IMR-90 (cell line): ENCODE measurements around the gene OR7A10. TPM values are rescaled to one million over a fixed set of nuclear protein-coding genes. Genes with fewer than 3 reads are reported as not detected.

Experiments used
- ATAC-seq: fragments of 200-7000 bp; cut with Tn5 transposase; 2 replicates; pipeline ENCODE4 v1.9.1; 2020; ENCODE audit warnings: low read depth, mild to moderate bottlenecking, moderate library complexity
- BruUV-seq: library from RNA; stranded (reverse); fragments of 400-500 nt; replicated peaks from 2 replicates; lab custom pipeline; 2021; lab: Mats Ljungman, UMichigan
- CTCF ChIA-PET: fragments of 300-600 bp; formaldehyde crosslinking; extraction: SDS; loops from one replicate; lab custom pipeline; 2021; ENCODE audit warnings: antibody characterized with exemption; lab: Yijun Ruan, JAX
- POLR2A ChIA-PET: fragments of 300-600 bp; sonication (Branson Sonifier 250); formaldehyde crosslinking; loops from one replicate; lab custom pipeline; 2022; ENCODE audit warnings: antibody characterized with exemption; ENCODE audit not compliant: unreplicated experiment; lab: Charles Lee
- DNase-seq: peaks from one replicate; pipeline ENCODE4 v3.0.0; 2013
- H2AFZ ChIP-seq: replicated peaks from 2 replicates; pipeline ENCODE3; 2013; ENCODE audit warnings: low read length, mild to moderate bottlenecking; ENCODE audit not compliant: poor library complexity
- H2AK5ac ChIP-seq: 2 replicates; pipeline ENCODE4 v1.6.1; 2013; ENCODE audit warnings: low read depth, low read length, inconsistent platforms
- H2AK9ac ChIP-seq: replicated peaks from 2 replicates; pipeline ENCODE3; 2013; ENCODE audit warnings: mild to moderate bottlenecking, low read depth, low read length, moderate library complexity; ENCODE audit not compliant: poor library complexity
- H2BK120ac ChIP-seq: 2 replicates; pipeline ENCODE4 v1.6.1; 2013; ENCODE audit warnings: low read depth, low read length, inconsistent platforms
- H2BK15ac ChIP-seq: 3 replicates; pipeline ENCODE4 v1.6.1; 2013; ENCODE audit warnings: low read depth, low read length, inconsistent platforms
- H2BK20ac ChIP-seq: 2 replicates; pipeline ENCODE4 v1.6.1; 2013; ENCODE audit warnings: low read depth, mild to moderate bottlenecking, inconsistent platforms, low read length, moderate library complexity
- H2BK5ac ChIP-seq: 2 replicates; pipeline ENCODE4 v1.6.1; 2013; ENCODE audit warnings: mild to moderate bottlenecking, low read depth, low read length, inconsistent platforms; ENCODE audit not compliant: poor library complexity, severe bottlenecking
- H3K14ac ChIP-seq: replicated peaks from 2 replicates; pipeline ENCODE4 v1.6.1; 2013; ENCODE audit warnings: low read depth, low read length, inconsistent platforms
- H3K18ac ChIP-seq: 2 replicates; pipeline ENCODE4 v1.6.1; 2013; ENCODE audit warnings: low read depth, low read length, control low read depth
- H3K23ac ChIP-seq: 2 replicates; pipeline ENCODE4 v1.6.1; 2013; ENCODE audit warnings: low read depth, low read length, inconsistent platforms
- H3K27ac ChIP-seq: 2 replicates; pipeline ENCODE4 v1.5.1; 2013; ENCODE audit warnings: mild to moderate bottlenecking, control low read depth, low read length; ENCODE audit not compliant: insufficient read depth
- H3K27me3 ChIP-seq: 2 replicates; pipeline ENCODE4 v1.6.1; 2013; ENCODE audit warnings: low read length; ENCODE audit not compliant: control insufficient read depth, insufficient read depth
- H3K36me3 ChIP-seq: 2 replicates; pipeline ENCODE4 v1.6.1; 2013; ENCODE audit warnings: low read length, mixed read lengths; ENCODE audit not compliant: control insufficient read depth, insufficient read depth
- H3K4ac ChIP-seq: 2 replicates; pipeline ENCODE4 v1.6.1; 2013; ENCODE audit warnings: low read depth, low read length, inconsistent platforms
- H3K4me1 ChIP-seq: 2 replicates; pipeline ENCODE4 v1.6.1; 2013; ENCODE audit warnings: low read length, mixed read lengths; ENCODE audit not compliant: control insufficient read depth, insufficient read depth
- H3K4me2 ChIP-seq: 2 replicates; pipeline ENCODE4 v1.6.1; 2013; ENCODE audit warnings: low read depth, mild to moderate bottlenecking, control low read depth, low read length, moderate library complexity
- H3K4me3 ChIP-seq: 2 replicates; pipeline ENCODE4 v1.5.1; 2013; ENCODE audit warnings: low read depth, mild to moderate bottlenecking, control low read depth, low read length, moderate library complexity; ENCODE audit not compliant: insufficient read depth
- H3K56ac ChIP-seq: 2 replicates; pipeline ENCODE4 v1.6.1; 2013; ENCODE audit warnings: low read length, inconsistent platforms; ENCODE audit not compliant: insufficient read depth; ENCODE audit errors: extremely low read depth
- H3K79me1 ChIP-seq, 2 experiments: 2 replicates each; pipeline ENCODE4 v1.6.1; 2013; ENCODE audit warnings: low read length in 2 of 2, inconsistent platforms in 1 of 2, low read depth in 1 of 2
- H3K9ac ChIP-seq: 2 replicates; pipeline ENCODE4 v1.6.1; 2013; ENCODE audit warnings: low read depth, low read length, control low read depth
- H3K9me1 ChIP-seq: 2 replicates; pipeline ENCODE4 v1.6.1; 2013; ENCODE audit warnings: low read length, inconsistent platforms; ENCODE audit not compliant: insufficient read depth
- H3K9me3 ChIP-seq: 2 replicates; pipeline ENCODE4 v1.6.1; 2013; ENCODE audit warnings: low read length; ENCODE audit not compliant: control insufficient read depth, insufficient read depth
- H4K20me1 ChIP-seq: 2 replicates; pipeline ENCODE4 v1.6.1; 2013; ENCODE audit warnings: low read length, inconsistent platforms; ENCODE audit not compliant: insufficient read depth
- H4K5ac ChIP-seq: 2 replicates; pipeline ENCODE4 v1.6.1; 2013; ENCODE audit warnings: mild to moderate bottlenecking, low read depth, low read length, control low read depth
- H4K8ac ChIP-seq, 2 experiments: 2 replicates each; pipeline ENCODE4 v1.6.1; 2013; ENCODE audit warnings: low read depth in 2 of 2, low read length in 2 of 2, control low read depth in 1 of 2, inconsistent platforms in 1 of 2
- H4K91ac ChIP-seq: 2 replicates; pipeline ENCODE4 v1.6.1; 2013; ENCODE audit warnings: low read depth, low read length, inconsistent platforms; ENCODE audit not compliant: insufficient read depth
- BHLHE40 ChIP-seq: fragments of 150-350 bp; IDR thresholded peaks from 2 replicates; pipeline ENCODE4 v1.6.1; 2016; ENCODE audit warnings: mild to moderate bottlenecking, low read depth, low read length
- CEBPB ChIP-seq: IDR thresholded peaks from 2 replicates; pipeline ENCODE4 v1.6.1; 2012; ENCODE audit warnings: low read depth, low read length, improper control_type of control experiment
- CHD1 ChIP-seq: IDR thresholded peaks from 2 replicates; pipeline ENCODE4 v1.6.1; 2012; ENCODE audit warnings: low read depth, low read length, improper control_type of control experiment
- FOS ChIP-seq: fragments of 150-350 bp; IDR thresholded peaks from 2 replicates; pipeline ENCODE4 v1.6.1; 2016; ENCODE audit warnings: low read depth, low read length
- MAFK ChIP-seq: IDR thresholded peaks from 2 replicates; pipeline ENCODE4 v1.6.1; 2012; ENCODE audit warnings: low read depth, low read length, improper control_type of control experiment
- MAZ ChIP-seq: IDR thresholded peaks from 2 replicates; pipeline ENCODE4 v1.6.1; 2012; ENCODE audit warnings: low read depth, mild to moderate bottlenecking, low read length, improper control_type of control experiment, moderate library complexity, borderline replicate concordance
- MXI1 ChIP-seq: IDR thresholded peaks from 2 replicates; pipeline ENCODE4 v1.6.1; 2012; ENCODE audit warnings: low read depth, mild to moderate bottlenecking, low read length, moderate library complexity, borderline replicate concordance
- NFE2L2 ChIP-seq: fragments of 150-350 bp; IDR thresholded peaks from 2 replicates; pipeline ENCODE4 v1.6.1; 2016; ENCODE audit warnings: low read depth, mild to moderate bottlenecking, low read length
- POLR2A ChIP-seq: IDR thresholded peaks from 2 replicates; pipeline ENCODE4 v1.6.1; 2012; ENCODE audit warnings: mild to moderate bottlenecking, low read depth, low read length
- RAD21 ChIP-seq: IDR thresholded peaks from 2 replicates; pipeline ENCODE4 v1.6.1; 2012; ENCODE audit warnings: low read length, improper control_type of control experiment
- RCOR1 ChIP-seq: IDR thresholded peaks from 2 replicates; pipeline ENCODE4 v1.6.1; 2012; ENCODE audit warnings: mild to moderate bottlenecking, low read length, improper control_type of control experiment; ENCODE audit not compliant: insufficient replicate concordance
- RFX5 ChIP-seq: IDR thresholded peaks from 2 replicates; pipeline ENCODE4 v1.8.0; 2012; ENCODE audit warnings: low read depth, mild to moderate bottlenecking, low read length, moderate library complexity
- SMC3 ChIP-seq: fragments of 150-350 bp; IDR thresholded peaks from 2 replicates; pipeline ENCODE4 v1.6.1; 2016; ENCODE audit warnings: low read depth, mild to moderate bottlenecking, antibody characterized with exemption, low read length, moderate library complexity
- WGBS, 2 experiments: methylation state at CpG; one replicate each; pipeline versions ENCODE4 v1.1.5 to v1.1.7; 2013; ENCODE audit warnings: missing lambda C conversion rate in 2 of 2; ENCODE audit not compliant: insufficient read length in 1 of 2; ENCODE audit errors: extremely low coverage in 2 of 2; 5-methylcytosine and 5-hydroxymethylcytosine counted together
- dilution Hi-C: fragments of 300-500 bp; cut with HindIII; formaldehyde crosslinking; loops from one replicate; pipeline ENCODE4 v1.14.3; 2018; ENCODE audit warnings: low sequenced_read_pairs; ENCODE audit not compliant: unreplicated experiment
- in situ Hi-C: fragments of 300-500 bp; cut with MboI; formaldehyde crosslinking; loops from 3 replicates; pipeline ENCODE4 v1.14.3; 2019; ENCODE audit warnings: low sequenced_read_pairs, inconsistent platforms, mixed read lengths
- intact Hi-C: fragments of 100-400 bp; cut with micrococcal nuclease; formaldehyde crosslinking; loops from 2 replicates; pipeline ENCODE4 v1.10.0; 2022
- polyA plus RNA-seq, 3 experiments: library from polyadenylated mRNA; depleted of rRNA; stranded (reverse); fragments of >200 nt; gene quantifications; 2 replicates each; pipeline ENCODE4 v1.2.3, GENCODE V29; 2012; ENCODE audit warnings: low replicate concordance in 1 of 3
- total RNA-seq: library from RNA; depleted of rRNA; stranded (reverse); fragments of >200 nt; gene quantifications from 2 replicates; pipeline ENCODE4 v1.2.3, GENCODE V29; 2012
- TF ChIP-seq, protein P1 (sequence below): fragments of 150-350 bp; IDR thresholded peaks from 2 replicates; pipeline ENCODE4 v1.6.1; 2016; ENCODE audit warnings: low read depth, mild to moderate bottlenecking, low read length, moderate library complexity, borderline replicate concordance
- TF ChIP-seq, protein P2 (sequence below): fragments of 150-350 bp; IDR thresholded peaks from 2 replicates; pipeline ENCODE4 v1.6.1; 2017; ENCODE audit warnings: mild to moderate bottlenecking, antibody characterized with exemption, low read length, low read depth
- TF ChIP-seq, protein P3 (sequence below): conservative IDR thresholded peaks from 2 replicates; pipeline ENCODE4 v1.5.1; 2012; ENCODE audit warnings: mild to moderate bottlenecking, low read depth, low read length, improper control_type of control experiment

OR7A10 gene
- total and polyA plus RNA-seq, 2 of the 4 experiments (the other 2 are of a cell fraction): not detected

DNA sequence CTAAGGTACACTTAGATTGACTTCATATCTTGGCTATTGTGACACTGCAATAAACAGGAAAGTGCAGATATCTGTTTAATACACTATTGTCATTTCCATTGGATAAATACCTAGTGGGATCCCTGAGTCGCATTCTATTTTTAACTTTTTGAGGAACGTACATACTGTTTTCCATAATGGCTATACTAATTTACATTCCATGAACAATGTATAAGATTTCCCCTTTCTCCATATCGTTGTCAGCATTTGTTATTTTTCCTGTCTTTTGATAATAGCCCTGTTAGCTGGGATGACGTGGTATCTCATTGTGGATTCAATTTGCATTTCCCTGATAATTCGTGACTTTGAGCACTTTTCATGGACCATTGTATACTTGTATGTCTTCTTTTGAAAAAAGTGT lies 19.8 kb upstream of the OR7A10 start:
- H4K8ac ChIP-seq: no peak overlapping the region
- BruUV-seq: no TSS peak
- H3K79me1 ChIP-seq: no peaks in the 10 kb centered on the region
- H3K14ac ChIP-seq: no peak overlapping the region
- ATAC-seq (no peak), DNase-seq (no peak)
- no peaks in the 10 kb centered on the region for H3K27me3 ChIP-seq
- H3K4me1 ChIP-seq: no peaks in the 10 kb centered on the region
- no peak overlapping the region for H3K23ac ChIP-seq
- H2BK5ac ChIP-seq: no peak overlapping the region
- no peaks in the 10 kb centered on the region; the same call in 1 of the 2 replicates for H3K9me3 ChIP-seq
- intact Hi-C loops: no loop called here
- H2AK5ac ChIP-seq: no peak overlapping the region
- in situ Hi-C loops: no loop called here
- no peak overlapping the region for H3K4me3 ChIP-seq
- no peak overlapping the region for H4K5ac ChIP-seq
- TF ChIP-seq BHLHE40: no peak
- no peak for TF ChIP-seq MAFK
- TF ChIP-seq RFX5: no peak
- no peak for TF ChIP-seq MXI1
- TF ChIP-seq RCOR1: no peak
- no peak for TF ChIP-seq CHD1
- no peak for TF ChIP-seq MAZ
- TF ChIP-seq NFE2L2: no peak
- no peak for TF ChIP-seq FOS
- TF ChIP-seq, protein P1, sequence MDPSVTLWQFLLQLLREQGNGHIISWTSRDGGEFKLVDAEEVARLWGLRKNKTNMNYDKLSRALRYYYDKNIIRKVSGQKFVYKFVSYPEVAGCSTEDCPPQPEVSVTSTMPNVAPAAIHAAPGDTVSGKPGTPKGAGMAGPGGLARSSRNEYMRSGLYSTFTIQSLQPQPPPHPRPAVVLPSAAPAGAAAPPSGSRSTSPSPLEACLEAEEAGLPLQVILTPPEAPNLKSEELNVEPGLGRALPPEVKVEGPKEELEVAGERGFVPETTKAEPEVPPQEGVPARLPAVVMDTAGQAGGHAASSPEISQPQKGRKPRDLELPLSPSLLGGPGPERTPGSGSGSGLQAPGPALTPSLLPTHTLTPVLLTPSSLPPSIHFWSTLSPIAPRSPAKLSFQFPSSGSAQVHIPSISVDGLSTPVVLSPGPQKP: no peak
- TF ChIP-seq, protein P2, sequence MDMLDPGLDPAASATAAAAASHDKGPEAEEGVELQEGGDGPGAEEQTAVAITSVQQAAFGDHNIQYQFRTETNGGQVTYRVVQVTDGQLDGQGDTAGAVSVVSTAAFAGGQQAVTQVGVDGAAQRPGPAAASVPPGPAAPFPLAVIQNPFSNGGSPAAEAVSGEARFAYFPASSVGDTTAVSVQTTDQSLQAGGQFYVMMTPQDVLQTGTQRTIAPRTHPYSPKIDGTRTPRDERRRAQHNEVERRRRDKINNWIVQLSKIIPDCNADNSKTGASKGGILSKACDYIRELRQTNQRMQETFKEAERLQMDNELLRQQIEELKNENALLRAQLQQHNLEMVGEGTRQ: no peak
- no peak for TF ChIP-seq POLR2A
- TF ChIP-seq, protein P3, sequence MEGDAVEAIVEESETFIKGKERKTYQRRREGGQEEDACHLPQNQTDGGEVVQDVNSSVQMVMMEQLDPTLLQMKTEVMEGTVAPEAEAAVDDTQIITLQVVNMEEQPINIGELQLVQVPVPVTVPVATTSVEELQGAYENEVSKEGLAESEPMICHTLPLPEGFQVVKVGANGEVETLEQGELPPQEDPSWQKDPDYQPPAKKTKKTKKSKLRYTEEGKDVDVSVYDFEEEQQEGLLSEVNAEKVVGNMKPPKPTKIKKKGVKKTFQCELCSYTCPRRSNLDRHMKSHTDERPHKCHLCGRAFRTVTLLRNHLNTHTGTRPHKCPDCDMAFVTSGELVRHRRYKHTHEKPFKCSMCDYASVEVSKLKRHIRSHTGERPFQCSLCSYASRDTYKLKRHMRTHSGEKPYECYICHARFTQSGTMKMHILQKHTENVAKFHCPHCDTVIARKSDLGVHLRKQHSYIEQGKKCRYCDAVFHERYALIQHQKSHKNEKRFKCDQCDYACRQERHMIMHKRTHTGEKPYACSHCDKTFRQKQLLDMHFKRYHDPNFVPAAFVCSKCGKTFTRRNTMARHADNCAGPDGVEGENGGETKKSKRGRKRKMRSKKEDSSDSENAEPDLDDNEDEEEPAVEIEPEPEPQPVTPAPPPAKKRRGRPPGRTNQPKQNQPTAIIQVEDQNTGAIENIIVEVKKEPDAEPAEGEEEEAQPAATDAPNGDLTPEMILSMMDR: no peak
- no peak for TF ChIP-seq RAD21
- TF ChIP-seq SMC3: no peak
- TF ChIP-seq CEBPB: no peak
- dilution Hi-C loops: no loop called here
- no peak overlapping the region for H2BK20ac ChIP-seq
- H2AFZ ChIP-seq: no peak overlapping the region
- no peak overlapping the region for H3K56ac ChIP-seq
- no peak overlapping the region for H3K27ac ChIP-seq
- H3K4me2 ChIP-seq: no peak overlapping the region
- H3K9ac ChIP-seq: no peak overlapping the region
- H4K20me1 ChIP-seq: no peaks in the 10 kb centered on the region
- no peak overlapping the region for H2BK15ac ChIP-seq
- CTCF ChIA-PET: no interaction called here
- H3K9me1 ChIP-seq: no peaks in the 10 kb centered on the region
- H3K36me3 ChIP-seq: no peaks in the 10 kb centered on the region
- POLR2A ChIA-PET: no interaction called here
- H3K4ac ChIP-seq: no peak overlapping the region
- H2AK9ac ChIP-seq: no peak overlapping the region
- H3K18ac ChIP-seq: no peak overlapping the region
- no peak overlapping the region for H2BK120ac ChIP-seq
- no peak overlapping the region for H4K91ac ChIP-seq
- WGBS, 2 experiments: no CpG with 5 or more reads among the region's 5 CpGs
